A549 (cell line): ENCODE measurements around the gene GRIP2. TPM values are rescaled to one million over a fixed set of nuclear protein-coding genes. Genes with fewer than 3 reads are reported as not detected.
A peak's percentile ranks its signal among the peaks of the same experiment; 100 is the strongest.

Source experiments
- ATAC-seq, 2 experiments: fragments of 200-7000 bp in 1 of 2; fragments of >200 bp in 1 of 2; cut with Nextera tagmentation in 1 of 2; cut with Tn5 transposase in 1 of 2; 3 replicates each; pipeline versions ENCODE4 v1.8.0 to v1.9.1; 2018 to 2020; ENCODE audit warnings: mild to moderate bottlenecking in 1 of 2, moderate library complexity in 1 of 2
- CTCF ChIA-PET: fragments of 300-600 bp; sonication (Branson Sonifier 250); formaldehyde crosslinking; extraction: SDS; loops from one replicate; lab custom pipeline; 2021; ENCODE audit warnings: antibody characterized with exemption, inconsistent platforms; lab: Yijun Ruan, JAX
- POLR2A ChIA-PET: fragments of 350-600 bp; formaldehyde crosslinking; extraction: SDS; loops from one replicate; lab custom pipeline; 2021; ENCODE audit warnings: antibody characterized with exemption, inconsistent platforms; lab: Yijun Ruan, JAX
- DNase-seq, 2 experiments: peaks; one replicate each; pipeline versions ENCODE4 v3.0.0 to v3.0.0-alpha.2; 2011 to 2016; ENCODE audit warnings: low read depth in 1 of 2, low spot score in 1 of 2
- FAIRE-seq: peaks from 2 replicates; lab custom pipeline; 2011; peaks lifted over from hg19 to GRCh38; lab: Jason Lieb, UNC
- H3K27ac ChIP-seq, 2 experiments: fragments of >200 bp; sonication (Bioruptor Twin); formaldehyde crosslinking; 3 replicates each; pipeline ENCODE4 v1.5.1; 2016 to 2017
- H3K4me1 ChIP-seq: fragments of >200 bp; sonication (Bioruptor Twin); formaldehyde crosslinking; 3 replicates; pipeline ENCODE4 v1.6.1; 2016
- H3K4me2 ChIP-seq: fragments of >200 bp; sonication (Bioruptor Twin); formaldehyde crosslinking; 3 replicates; pipeline ENCODE4 v1.6.1; 2016
- H3K4me3 ChIP-seq: fragments of >200 bp; sonication (Bioruptor Twin); formaldehyde crosslinking; 3 replicates; pipeline ENCODE4 v1.5.1; 2016
- H3K9me3 ChIP-seq: fragments of >200 bp; sonication (Bioruptor Twin); formaldehyde crosslinking; 3 replicates; pipeline ENCODE4 v1.6.1; 2016
- FOSL2 ChIP-seq, 2 experiments: fragments of 450-650 bp in 1 of 2; fragments of >200 bp in 1 of 2; sonication (Bioruptor Twin) in 1 of 2; formaldehyde crosslinking; IDR thresholded peaks; 2 replicates each; pipeline versions ENCODE4 v1.5.0 to v1.6.1; 2016 to 2020; ENCODE audit warnings: mild to moderate bottlenecking in 1 of 2, moderate library complexity in 1 of 2
- GATA3 ChIP-seq: IDR thresholded peaks from 2 replicates; pipeline ENCODE4 v1.6.1; 2012; ENCODE audit warnings: borderline replicate concordance
- HEYL ChIP-seq: fragments of 250-450 bp; sonication (Bioruptor Pico); IDR thresholded peaks from 2 replicates; pipeline ENCODE4 v1.8.0; 2021; ENCODE audit warnings: mild to moderate bottlenecking, moderate library complexity
- HOXB5 ChIP-seq: fragments of 250-450 bp; sonication (Bioruptor Pico); IDR thresholded peaks from 2 replicates; pipeline ENCODE4 v1.5.0; 2020; ENCODE audit warnings: mild to moderate bottlenecking, moderate library complexity
- JUNB ChIP-seq: fragments of >200 bp; sonication (Bioruptor Twin); formaldehyde crosslinking; IDR thresholded peaks from 2 replicates; pipeline ENCODE4 v1.6.1; 2016
- MAFK ChIP-seq: fragments of 450-650 bp; IDR thresholded peaks from 2 replicates; pipeline ENCODE4 v1.6.1; 2014; ENCODE audit not compliant: partially characterized antibody
- NFE2L2 ChIP-seq: fragments of 150-350 bp; conservative IDR thresholded peaks from 2 replicates; pipeline ENCODE4 v1.6.1; 2014; ENCODE audit warnings: low read length
- PHF8 ChIP-seq: fragments of 200-600 bp; sonication (generic); IDR thresholded peaks from 2 replicates; pipeline ENCODE4 v1.6.1; 2016; ENCODE audit warnings: low read depth, mild to moderate bottlenecking, antibody characterized with exemption, moderate library complexity, borderline replicate concordance
- POLR2AphosphoS2 ChIP-seq: conservative IDR thresholded peaks from 2 replicates; pipeline ENCODE4 v1.6.1; 2012; ENCODE audit warnings: low read length, improper control_type of control experiment, inconsistent platforms
- RFX5 ChIP-seq: fragments of 450-650 bp; IDR thresholded peaks from 2 replicates; pipeline ENCODE4 v1.7.1; 2014; ENCODE audit warnings: antibody characterized with exemption, mild to moderate bottlenecking, moderate library complexity
- SMC3 ChIP-seq: fragments of >200 bp; sonication (Bioruptor Twin); formaldehyde crosslinking; IDR thresholded peaks from 3 replicates; pipeline ENCODE4 v1.6.1; 2018; ENCODE audit warnings: inconsistent platforms
- TFCP2L1 ChIP-seq: fragments of 250-450 bp; sonication (Bioruptor Pico); IDR thresholded peaks from 2 replicates; pipeline ENCODE4 v1.5.0; 2021; ENCODE audit warnings: mild to moderate bottlenecking
- TP53 ChIP-seq: fragments of 250-450 bp; sonication (Bioruptor Pico); IDR thresholded peaks from 2 replicates; pipeline ENCODE4 v1.5.0; 2021; ENCODE audit warnings: mild to moderate bottlenecking, moderate library complexity
- ZFP36 ChIP-seq: fragments of 450-650 bp; IDR thresholded peaks from 2 replicates; pipeline ENCODE4 v1.6.1; 2014; ENCODE audit warnings: borderline replicate concordance; ENCODE audit not compliant: partially characterized antibody
- ZNF302 ChIP-seq: fragments of 250-450 bp; sonication (Bioruptor Pico); IDR thresholded peaks from 2 replicates; pipeline ENCODE4 v1.9.0; 2021; ENCODE audit warnings: inconsistent platforms, mild to moderate bottlenecking, moderate library complexity
- WGBS: methylation state at CpG from one replicate; pipeline ENCODE4 v1.1.6; 2017; ENCODE audit errors: missing lambda C conversion rate; 5-methylcytosine and 5-hydroxymethylcytosine counted together
- polyA plus RNA-seq, 4 experiments: library from polyadenylated mRNA; depleted of rRNA in 3 of 4; stranded (reverse); fragments of >200 nt; fragmentation: RNase III in 1 of 4; extraction: RNeasy Plus Mini Kit Qiagen cat#74134 plus additional on column Dnase treatment in 1 of 4; gene quantifications; 2 replicates in 3 of 4; 3 replicates in 1 of 4; pipeline ENCODE4 v1.2.3, GENCODE V29; 2011 to 2017
- TF ChIP-seq, protein P1 (sequence below): fragments of 200-600 bp; sonication (generic); IDR thresholded peaks from 2 replicates; pipeline ENCODE4 v1.6.1; 2016; ENCODE audit warnings: antibody characterized with exemption, mild to moderate bottlenecking, moderate library complexity
- TF ChIP-seq, protein P2 (sequence below): fragments of 150-350 bp; IDR thresholded peaks from 2 replicates; pipeline ENCODE4 v1.6.1; 2014; ENCODE audit warnings: low read depth, mild to moderate bottlenecking, low read length
- TF ChIP-seq, protein P3 (sequence below): fragments of >200 bp; sonication (Bioruptor Twin); formaldehyde crosslinking; IDR thresholded peaks from 3 replicates; pipeline ENCODE4 v1.6.1; 2016

Gene GRIP2
- polyA plus RNA-seq, 2 of the 4 experiments (the other 2 are of a cell fraction), result 0.56 to 1.6 TPM

DNA sequence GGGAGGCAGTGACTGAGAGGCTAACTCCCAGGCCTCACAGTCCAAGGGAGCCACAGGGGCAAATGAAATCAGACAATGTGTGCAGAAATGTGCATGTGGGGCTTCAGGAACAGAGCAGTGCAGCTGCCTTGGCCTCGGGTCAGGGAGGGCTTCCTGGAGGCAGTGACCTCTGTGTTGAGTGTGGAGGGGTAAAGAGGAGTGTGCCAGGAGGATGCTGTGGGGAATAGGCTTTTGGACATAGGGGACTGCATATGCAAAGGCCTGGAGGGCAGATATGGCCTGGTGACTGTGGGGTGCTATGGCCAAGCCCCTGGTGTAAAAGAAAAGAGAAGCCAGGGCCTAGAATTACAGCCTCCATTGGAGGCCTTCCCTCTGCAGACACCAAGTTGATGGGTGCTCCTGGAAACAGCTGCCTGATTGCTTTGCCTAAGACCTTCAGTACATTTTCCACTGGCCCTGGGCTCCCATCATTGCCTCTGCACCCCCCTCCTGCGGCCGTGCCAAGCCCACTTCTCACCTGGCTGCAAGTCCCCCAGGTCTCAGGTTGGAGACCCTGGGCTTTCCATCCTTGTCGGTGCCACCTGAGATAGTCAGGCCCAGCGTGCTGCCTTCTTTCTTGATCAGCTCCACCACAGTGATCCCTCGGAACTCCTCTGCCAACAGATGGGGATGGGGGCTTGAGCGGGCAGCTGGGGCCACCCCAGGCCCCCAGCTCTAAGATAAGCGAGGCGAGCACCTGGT is 15.1 kb downstream of the GRIP2 start:
- POLR2A ChIA-PET, result no interaction called here
- no peaks in the 10 kb centered on the region for H3K4me1 ChIP-seq
- DNase-seq (no peak), FAIRE-seq (no peak), ATAC-seq (no peak)
- no peak overlapping the region for H3K4me3 ChIP-seq
- CTCF ChIA-PET, result interaction anchor here (0.6 to 4.8 kb wide), 4 partner anchors 17 to 264 kb away, joined by 3 to 28 read pairs (median 5); no protein-coding TSS in a partner anchor
- peaks cover 6% of the 10 kb centered on the region; the same call in 1 of the 3 replicates for H3K9me3 ChIP-seq
- no peak overlapping the region for H3K4me2 ChIP-seq
- TF ChIP-seq, protein P1, sequence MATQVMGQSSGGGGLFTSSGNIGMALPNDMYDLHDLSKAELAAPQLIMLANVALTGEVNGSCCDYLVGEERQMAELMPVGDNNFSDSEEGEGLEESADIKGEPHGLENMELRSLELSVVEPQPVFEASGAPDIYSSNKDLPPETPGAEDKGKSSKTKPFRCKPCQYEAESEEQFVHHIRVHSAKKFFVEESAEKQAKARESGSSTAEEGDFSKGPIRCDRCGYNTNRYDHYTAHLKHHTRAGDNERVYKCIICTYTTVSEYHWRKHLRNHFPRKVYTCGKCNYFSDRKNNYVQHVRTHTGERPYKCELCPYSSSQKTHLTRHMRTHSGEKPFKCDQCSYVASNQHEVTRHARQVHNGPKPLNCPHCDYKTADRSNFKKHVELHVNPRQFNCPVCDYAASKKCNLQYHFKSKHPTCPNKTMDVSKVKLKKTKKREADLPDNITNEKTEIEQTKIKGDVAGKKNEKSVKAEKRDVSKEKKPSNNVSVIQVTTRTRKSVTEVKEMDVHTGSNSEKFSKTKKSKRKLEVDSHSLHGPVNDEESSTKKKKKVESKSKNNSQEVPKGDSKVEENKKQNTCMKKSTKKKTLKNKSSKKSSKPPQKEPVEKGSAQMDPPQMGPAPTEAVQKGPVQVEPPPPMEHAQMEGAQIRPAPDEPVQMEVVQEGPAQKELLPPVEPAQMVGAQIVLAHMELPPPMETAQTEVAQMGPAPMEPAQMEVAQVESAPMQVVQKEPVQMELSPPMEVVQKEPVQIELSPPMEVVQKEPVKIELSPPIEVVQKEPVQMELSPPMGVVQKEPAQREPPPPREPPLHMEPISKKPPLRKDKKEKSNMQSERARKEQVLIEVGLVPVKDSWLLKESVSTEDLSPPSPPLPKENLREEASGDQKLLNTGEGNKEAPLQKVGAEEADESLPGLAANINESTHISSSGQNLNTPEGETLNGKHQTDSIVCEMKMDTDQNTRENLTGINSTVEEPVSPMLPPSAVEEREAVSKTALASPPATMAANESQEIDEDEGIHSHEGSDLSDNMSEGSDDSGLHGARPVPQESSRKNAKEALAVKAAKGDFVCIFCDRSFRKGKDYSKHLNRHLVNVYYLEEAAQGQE, result no peak
- TF ChIP-seq SMC3 (no peak), ZFP36 (peak; percentile 39), ZNF302 (CRISPR knock-in tag) (no peak)
- WGBS, result 56% methylated on average over 9 of the region's 9 CpGs
- H3K27ac ChIP-seq, result no peak overlapping the region

DNA sequence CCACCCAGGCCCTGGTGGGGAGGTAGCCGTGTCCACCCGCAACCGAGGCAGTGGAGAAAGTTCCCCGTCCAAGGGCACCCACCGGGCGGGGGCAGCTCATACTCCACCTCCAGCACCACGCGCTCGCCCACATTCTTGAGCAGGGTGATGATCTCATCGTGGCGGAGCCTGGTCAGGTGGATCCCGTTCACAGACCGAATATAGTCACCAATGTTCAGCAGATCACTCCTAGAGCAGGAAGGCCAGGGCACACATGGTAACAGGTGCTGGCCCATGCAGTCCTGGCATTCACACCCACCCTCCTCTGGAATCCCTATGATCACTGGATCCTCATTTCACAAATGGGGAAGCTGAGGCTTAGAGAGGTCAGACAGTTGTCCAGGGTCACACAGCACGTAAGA is 15.8 kb downstream of the GRIP2 start:
- ATAC-seq (no peak), FAIRE-seq (no peak), DNase-seq (no peak)
- no peak for TF ChIP-seq PHF8
- TF ChIP-seq NFE2L2, result no peak
- no peak for TF ChIP-seq HOXB5 (CRISPR knock-in tag)
- no peak for TF ChIP-seq SMC3
- TF ChIP-seq RFX5, result no peak
- TF ChIP-seq HEYL (CRISPR knock-in tag), result no peak
- no peak for TF ChIP-seq MAFK
- TF ChIP-seq TFCP2L1 (CRISPR knock-in tag), result no peak
- TF ChIP-seq FOSL2 (IDR thresholded peaks at IDR 0.05), result no peak
- TF ChIP-seq FOSL2 (CRISPR knock-in tag; IDR thresholded peaks at IDR 0.05), result no peak
- no peak for TF ChIP-seq JUNB
- TF ChIP-seq, protein P2, sequence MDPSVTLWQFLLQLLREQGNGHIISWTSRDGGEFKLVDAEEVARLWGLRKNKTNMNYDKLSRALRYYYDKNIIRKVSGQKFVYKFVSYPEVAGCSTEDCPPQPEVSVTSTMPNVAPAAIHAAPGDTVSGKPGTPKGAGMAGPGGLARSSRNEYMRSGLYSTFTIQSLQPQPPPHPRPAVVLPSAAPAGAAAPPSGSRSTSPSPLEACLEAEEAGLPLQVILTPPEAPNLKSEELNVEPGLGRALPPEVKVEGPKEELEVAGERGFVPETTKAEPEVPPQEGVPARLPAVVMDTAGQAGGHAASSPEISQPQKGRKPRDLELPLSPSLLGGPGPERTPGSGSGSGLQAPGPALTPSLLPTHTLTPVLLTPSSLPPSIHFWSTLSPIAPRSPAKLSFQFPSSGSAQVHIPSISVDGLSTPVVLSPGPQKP, result no peak
- TF ChIP-seq GATA3, result no peak
- no peak for TF ChIP-seq TP53 (CRISPR knock-in tag)
- TF ChIP-seq POLR2AphosphoS2, result no peak
- no peak for TF ChIP-seq ZFP36
- TF ChIP-seq, protein P3, sequence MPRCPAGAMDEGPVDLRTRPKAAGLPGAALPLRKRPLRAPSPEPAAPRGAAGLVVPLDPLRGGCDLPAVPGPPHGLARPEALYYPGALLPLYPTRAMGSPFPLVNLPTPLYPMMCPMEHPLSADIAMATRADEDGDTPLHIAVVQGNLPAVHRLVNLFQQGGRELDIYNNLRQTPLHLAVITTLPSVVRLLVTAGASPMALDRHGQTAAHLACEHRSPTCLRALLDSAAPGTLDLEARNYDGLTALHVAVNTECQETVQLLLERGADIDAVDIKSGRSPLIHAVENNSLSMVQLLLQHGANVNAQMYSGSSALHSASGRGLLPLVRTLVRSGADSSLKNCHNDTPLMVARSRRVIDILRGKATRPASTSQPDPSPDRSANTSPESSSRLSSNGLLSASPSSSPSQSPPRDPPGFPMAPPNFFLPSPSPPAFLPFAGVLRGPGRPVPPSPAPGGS, result no peak
- no peak overlapping the region for H3K4me2 ChIP-seq
- ChIA-PET CTCF (interaction anchor here (0.6 to 2.2 kb wide), 4 partner anchors 15 to 263 kb away, joined by 3 to 11 read pairs (median 4); no protein-coding TSS in a partner anchor), POLR2A (no interaction called here)
- WGBS, result 87% methylated on average over 12 of the region's 14 CpGs
- no peaks in the 10 kb centered on the region for H3K9me3 ChIP-seq
- no peaks in the 10 kb centered on the region for H3K4me1 ChIP-seq
- H3K27ac ChIP-seq, result no peak overlapping the region
- H3K4me3 ChIP-seq, result no peak overlapping the region
